GM19452 (cell line): ENCODE data around the gene DNM1L.

ENCODE experiments used
- ATAC-seq: cut with Tn5 transposase; IDR thresholded peaks from one replicate; pipeline ENCODE4 v1.9.1; 2021; ENCODE audit not compliant: unreplicated experiment

DNM1L gene

DNA sequence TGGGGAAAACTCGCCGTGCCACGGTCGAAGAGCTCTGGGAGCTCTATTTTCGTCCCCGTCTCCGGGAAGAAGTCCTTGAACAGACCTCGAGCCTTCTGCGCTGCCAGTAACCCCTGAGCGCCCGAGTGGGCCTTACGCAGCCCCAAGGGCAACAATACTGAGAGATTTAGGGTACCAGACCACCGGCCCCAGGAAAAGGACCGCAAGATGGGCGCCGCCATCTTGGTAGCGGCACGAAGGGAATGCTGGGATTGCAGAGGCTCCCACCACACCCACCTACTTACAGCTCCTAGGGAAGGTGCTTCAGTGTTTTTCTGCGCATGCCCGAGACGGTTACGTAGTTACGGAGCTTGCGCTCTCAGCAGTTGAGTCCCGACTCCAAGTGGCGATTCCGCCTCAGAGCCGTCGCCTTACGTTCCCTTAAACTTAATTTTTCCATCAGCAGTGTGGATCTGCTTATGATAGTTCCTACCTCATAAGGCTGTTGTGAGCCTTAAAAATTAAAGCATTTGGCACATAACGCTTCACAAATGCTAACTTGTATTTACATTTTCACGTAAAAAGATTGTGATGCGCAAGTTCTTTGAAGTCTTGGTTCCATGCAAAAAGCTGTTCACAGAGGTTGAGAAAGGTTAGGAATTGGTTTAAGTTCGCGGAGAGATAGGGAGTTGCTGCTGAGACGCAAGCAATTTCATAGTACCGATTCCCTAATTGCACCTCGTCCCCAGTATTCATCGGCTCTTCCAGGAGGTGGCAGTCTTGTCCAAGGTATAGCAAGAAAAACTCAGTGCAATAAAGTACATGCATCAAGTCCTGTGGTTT, 76.8 kb downstream of the DNM1L start, which contains the start of gene YARS2:
Gene YARS2 (minus strand): TSS at position 244 of the 822 bp plus-strand sequence. CDS start 23 bp downstream, at position 221.
- peak; percentile 92 for ATAC-seq

DNA sequence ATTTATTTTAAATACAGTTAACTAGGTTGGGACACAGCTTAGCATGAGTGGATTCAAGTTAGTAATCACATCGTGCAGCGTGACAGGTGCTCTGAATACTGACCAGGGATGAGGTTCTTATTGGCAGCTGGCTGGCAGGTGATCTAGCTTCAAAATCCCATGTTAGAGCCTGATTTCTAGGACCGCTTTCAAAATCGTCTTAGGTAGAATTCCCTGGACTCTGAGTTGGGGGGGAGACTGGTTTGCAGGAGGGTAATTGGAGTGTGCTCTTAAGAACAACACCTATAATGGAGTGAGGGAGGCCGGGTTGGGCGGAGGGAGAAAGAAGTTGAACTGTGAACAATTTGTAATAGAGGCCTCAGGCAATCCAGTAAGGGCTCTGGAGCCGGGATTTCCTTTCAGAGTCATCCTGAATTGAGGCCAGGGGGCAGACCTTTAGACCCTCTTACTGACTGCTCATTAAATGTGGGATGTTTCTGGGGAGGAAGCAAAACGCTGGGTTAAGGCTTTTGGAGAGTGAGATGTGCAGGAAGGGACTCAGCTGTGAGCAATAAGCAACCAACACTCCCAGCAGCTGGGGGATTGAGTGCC, 77.5 kb downstream of the DNM1L start:
- no peak for ATAC-seq

DNA sequence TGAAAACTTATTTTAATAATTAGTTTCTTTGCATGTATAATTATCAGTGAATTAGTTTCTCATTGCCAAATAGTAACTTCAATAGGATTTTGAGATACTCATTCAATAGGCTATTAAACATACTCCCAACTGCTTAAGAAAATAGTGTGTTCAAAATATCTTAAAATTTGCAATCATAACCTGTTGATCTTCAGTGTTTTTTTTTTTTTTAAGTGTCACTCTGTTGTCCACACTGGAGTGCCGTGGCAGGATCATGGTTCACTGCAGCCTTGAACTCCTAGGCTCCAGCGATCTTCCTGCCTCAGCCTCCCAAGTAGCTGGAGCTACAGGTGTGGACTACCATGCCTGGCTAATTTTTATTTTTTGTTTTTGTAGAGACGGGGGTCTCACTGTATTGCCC, 78.1 kb downstream of the DNM1L start:
- ATAC-seq = no peak

DNA sequence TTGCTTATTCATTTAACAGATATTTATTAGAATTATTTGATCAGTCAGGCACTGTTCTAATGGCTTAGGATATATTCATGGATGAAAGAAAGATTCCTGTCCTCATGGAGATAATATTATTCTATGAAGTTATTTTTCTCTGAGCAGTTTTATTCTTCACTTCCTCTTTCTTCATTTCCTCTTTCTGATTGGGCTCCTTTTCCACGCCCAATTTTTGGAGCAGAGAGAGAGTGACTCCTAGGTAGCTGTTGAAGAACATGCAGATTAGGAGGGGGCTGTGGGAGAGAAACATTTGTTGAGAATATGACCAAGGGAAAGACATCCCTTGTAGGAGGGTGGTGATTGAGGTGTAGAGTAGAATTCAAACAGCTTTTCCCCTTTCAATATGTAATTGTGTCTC, 82.6 kb downstream of the DNM1L start:
- no peak for ATAC-seq

DNA sequence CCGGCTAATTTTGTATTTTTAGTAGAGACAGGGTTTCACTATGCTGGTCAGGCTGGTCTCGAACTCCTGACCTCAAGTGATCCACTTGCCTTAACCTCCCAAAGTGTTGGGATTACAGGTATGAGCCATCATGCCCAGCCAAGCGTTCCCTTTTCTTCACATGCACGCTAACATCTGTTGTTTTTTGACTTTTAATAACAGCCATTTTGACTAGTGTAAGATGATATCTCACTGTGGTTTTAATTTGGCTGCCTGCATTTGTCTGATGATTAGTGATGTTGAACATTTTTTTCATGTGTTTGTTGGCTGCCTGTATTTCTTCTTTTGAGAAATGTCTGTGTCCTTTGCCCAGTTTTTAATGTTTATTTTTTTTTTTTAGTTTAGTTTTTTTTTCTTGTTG, 86.8 kb downstream of the DNM1L start:
- no peak for ATAC-seq

DNA sequence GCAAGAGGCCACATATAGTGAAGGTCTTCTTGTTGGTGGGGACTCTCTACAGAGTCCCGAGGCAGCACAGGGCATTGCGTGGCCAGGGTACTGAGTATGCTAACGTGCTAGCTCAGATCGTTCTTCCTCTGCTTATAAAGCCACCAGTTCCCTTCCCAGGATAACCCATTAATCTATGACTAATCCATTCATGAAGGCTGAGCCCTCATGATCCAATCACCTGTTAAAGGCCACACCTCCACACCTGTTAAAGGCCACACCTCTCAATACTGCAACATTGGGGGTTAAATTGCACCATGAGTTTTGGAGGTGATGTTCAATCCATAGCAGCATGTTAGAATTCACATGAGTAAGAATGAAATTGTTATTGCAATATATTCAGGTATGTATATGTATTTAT, 89.4 kb downstream of the DNM1L start:
- ATAC-seq = no peak

DNA sequence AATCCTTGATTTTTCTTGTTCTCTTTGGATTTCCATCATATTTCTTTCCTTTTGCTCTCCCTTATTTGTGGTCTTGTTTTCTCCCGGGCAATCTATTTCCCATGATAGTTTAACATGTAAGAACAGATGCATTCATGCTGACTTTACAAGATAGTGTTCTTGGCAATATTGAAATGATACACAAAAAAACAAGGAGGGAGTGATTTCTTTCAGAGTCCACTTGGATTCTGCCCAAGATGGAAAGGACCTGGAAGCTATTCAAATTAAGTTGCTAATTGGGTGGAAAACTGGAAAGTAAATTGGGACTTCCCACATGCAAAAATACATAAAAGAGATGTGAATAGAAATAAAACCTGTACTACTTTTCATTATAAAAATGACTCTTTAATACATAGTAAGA, 91.0 kb downstream of the DNM1L start:
- no peak for ATAC-seq

DNA sequence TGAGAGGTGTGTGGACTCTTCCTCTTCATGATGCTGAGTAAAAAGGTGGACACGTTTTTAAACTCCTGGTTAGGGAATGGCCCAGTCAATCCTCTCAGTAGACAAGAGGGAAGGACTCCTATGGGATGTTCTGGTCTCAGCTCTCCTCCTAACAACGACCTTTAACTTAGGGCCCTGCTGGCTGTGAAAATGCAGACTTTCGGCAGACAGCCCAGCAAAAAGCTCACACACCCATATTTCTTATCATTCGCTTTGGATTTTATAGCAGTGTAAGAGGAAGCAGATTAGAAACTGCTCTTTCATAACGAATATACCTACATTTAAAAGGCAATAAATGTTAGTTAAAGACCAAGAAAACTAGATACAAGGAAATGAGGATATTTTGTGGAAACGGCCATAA, 94.6 kb downstream of the DNM1L start:
- ATAC-seq = no peak

DNA sequence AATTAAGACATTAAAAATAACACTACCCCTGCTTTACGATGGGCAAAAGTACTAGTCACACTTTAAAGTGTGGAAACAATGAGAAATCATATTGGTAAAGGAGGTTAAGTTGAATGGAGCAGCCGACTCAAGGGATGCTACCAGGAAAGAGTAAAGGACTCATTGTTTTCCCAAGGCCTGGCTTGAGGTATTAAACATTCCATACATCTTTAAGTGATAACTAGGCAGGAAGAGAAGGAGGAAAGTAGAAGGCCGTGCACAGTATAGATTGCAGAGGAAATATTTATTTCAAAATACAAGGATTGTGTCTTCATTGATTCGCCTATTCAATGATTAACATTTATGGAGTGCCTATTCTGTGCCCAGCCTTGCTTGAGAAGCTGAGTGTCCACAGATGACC, 97.2 kb downstream of the DNM1L start:
- no peak for ATAC-seq

DNA sequence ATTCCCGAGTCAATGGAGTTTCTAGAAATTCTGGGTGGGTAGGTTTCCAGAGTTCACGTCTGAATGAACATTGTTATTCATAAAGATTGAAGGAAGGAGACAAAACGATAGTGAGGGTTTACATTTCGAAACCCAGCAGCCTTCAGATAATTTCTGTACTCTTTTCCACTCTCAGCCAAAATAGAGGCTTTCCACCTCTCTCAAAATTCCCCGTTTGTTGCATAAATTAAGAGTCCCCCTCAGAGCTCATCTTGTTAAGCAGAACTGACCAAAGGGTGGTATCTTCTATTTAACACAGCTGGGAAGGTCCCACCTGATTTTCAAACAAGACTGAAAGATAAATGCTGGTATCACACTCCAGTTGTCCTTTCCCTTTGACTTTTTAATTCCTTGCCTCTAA, 98.1 kb downstream of the DNM1L start:
- no peak for ATAC-seq

DNA sequence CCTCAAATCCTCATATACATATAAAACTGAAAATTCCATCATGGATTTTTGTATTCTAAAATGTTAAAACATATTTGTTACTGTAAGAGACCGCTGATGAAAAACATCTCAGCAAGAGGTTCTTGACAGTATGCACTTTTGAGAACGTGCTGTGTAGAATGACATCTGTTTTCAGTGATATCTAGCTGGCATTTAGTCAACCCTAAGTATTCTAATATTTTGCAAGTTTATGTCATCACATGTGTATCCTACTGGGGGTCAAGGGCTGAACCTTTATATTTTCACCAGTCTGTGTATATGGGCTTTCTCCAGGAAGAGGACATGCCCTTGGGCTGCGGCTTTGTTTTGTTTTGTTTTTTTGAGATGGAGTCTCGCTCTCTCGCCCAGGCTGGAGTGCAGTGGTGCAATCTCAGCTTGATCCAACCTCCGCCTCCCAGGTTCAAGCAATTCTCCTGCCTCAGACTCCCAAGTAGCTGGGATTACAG, 98.6 kb downstream of the DNM1L start:
- ATAC-seq = no peak

DNA sequence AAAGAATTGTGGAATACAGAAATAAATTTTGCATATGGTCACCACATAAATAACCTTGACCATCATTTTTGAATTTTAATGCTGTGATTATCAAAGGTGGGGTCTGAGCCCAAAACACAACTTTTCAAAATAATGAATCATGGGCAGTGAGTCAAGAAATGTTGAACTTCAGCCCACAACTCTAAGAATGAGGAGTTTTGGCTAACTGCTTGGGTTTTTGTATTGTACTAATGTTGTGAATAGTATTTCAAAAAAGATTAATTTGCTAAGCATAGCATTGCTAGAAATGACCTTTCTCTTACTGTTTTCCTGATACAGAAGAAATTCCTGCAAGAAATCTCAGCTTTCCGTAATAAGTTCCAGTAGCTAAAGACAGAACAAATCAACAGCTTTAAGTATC, 101.0 kb downstream of the DNM1L start:
- no peak for ATAC-seq

DNA sequence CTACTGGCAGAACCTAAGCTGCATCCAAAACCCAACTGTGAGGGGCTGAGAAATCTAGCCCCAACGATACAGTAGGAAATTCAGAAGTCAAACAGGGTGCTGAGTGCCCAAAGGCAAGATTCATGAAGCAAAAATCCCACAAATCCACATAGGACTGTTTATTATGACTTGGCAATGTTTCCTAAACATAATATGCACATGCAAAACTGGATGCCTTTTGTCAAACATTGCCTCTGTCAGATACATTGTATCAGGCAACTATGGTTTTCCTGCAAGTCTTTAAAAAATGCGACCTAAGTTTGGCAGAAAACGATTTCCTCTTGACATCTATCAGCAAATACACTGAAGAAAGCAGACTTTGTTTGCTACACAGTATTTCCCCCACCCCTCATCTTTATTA, 103.9 kb downstream of the DNM1L start:
- ATAC-seq = no peak

DNA sequence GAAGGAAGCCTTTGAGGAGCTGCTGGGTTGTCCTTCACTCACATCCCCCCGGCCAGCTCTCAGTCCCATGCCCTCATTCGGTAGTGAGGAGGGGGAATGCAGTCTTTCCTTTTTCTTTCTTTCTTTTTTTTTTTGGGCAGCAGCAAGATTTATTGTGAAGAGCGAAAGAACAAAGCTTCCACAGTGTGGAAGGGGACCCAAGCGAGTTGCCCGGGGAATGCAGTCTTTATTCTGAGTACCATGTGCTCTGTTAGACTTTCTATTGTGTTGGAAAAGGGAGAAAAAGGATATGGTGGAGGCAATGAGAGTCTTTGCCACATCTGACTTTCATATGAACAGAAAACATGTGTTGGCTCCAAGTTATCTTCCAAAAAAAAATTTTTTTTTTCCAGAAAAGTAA, 106.5 kb downstream of the DNM1L start:
- ATAC-seq = no peak

DNA sequence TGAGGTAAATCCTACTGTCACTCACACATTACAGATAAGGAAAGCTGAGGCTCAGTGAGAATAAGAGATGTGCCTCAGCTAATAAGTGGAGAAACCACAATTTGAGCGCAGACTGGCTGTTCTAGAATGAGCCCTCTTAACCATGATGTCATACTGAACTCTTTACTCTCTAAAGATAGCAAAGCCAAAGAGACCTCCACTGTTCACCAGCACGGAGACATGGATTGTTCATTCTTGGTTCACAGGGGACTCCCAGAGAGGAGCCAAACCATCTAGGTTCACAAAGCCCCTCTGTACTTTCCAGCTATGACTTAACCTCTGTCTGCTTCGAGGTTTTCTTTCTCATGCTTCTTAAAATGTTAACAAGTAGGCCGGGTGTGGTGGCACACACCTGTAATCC, 109.3 kb downstream of the DNM1L start:
- ATAC-seq = no peak

DNA sequence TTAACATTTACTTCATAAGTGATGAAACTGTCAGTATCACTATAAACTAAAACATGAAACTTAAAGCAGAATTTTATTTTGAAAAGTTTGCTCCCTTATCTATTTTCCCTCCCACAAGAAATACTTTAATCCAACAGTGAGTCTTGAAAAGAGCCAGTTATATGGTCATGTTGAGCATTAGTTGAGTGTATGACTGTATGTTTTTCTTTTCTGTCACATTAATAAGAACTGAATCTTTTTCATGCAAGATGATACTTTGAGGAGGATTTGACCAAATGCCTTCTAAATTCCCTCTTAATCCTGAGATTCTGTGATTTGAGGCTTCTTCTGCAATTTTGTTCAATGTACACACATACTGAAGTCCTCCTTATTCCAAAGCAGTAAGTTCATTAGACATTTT, 110.3 kb downstream of the DNM1L start:
- no peak for ATAC-seq

DNA sequence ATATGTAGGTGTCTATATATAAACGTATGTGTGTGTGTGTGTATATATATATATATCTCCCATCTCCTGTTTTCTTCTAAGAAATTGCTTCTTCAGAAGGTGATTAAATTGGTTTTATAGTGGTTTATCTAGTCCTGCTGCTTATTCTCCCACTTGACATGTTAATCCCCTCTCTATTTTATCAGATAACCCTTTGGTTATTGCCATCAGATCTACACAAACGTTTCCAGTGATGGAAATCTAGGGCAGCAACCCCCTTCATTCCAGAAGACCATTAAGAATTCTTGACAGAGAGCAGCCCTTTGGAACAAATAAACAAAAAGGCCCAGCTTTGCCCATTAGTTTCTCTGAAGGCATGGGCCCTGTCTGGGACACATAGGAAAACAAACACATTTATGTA, 110.8 kb downstream of the DNM1L start:
- ATAC-seq = no peak

DNA sequence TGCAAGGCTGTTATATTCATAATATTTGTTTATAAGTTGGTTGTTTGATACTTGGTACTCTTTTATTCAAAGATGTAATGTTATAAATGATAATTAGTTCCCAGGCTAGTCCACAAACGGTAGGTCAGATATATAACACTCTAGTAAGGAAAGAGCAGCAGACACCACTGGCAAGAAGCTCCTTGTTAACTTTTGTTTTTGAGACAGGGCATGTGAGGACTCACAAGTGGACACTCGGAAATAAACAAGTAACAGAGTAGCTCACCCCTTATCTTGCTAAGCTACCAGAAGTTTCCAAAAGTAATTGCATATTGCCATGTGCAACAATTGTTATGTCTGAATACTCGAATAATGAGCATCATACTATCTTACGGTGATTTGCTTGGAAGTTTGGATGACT, 115.2 kb downstream of the DNM1L start:
- ATAC-seq = no peak
